NCI-H2227 (cell line): Measurements from ENCODE around the gene TAS1R3.
A peak's percentile ranks its signal among the peaks of the same experiment; 100 is the strongest.
"Not testable (repeated sequence)": the region's sequence is repeated elsewhere in the genome, so short reads cannot be mapped to it uniquely, and the experiment has no call there.

Experiments used
- DNase-seq: peaks from one replicate; lab custom pipeline; 2025; ENCODE audit not compliant: unreplicated experiment; lab: John Stamatoyannopoulos, UW

TAS1R3 gene

GRCh38 chr1:1365875-1366698, 35.0 kb downstream of the TAS1R3 start:
- DNase-seq: no peak

- no peak for DNase-seq
These were observed 35.6 kb downstream of the TAS1R3 start for GRCh38 chr1:1366699-1367066.

- DNase-seq: no peak
These were observed 36.2 kb downstream of the TAS1R3 start for GRCh38 chr1:1367315-1367714.

GRCh38 chr1:1370094-1370493, 39.0 kb downstream of the TAS1R3 start:
- DNase-seq: not testable (repeated sequence)

- DNase-seq: no peak
These were observed 39.8 kb downstream of the TAS1R3 start for GRCh38 chr1:1370771-1371300.

GRCh38 chr1:1371364-1371745, 40.3 kb downstream of the TAS1R3 start:
- no peak for DNase-seq

GRCh38 chr1:1371746-1372711, 40.9 kb downstream of the TAS1R3 start:
- DNase-seq: peak; percentile 74

- DNase-seq: no peak
These were observed 42.2 kb downstream of the TAS1R3 start for GRCh38 chr1:1373051-1373814.

GRCh38 chr1:1373815-1374588, 42.9 kb downstream of the TAS1R3 start:
- DNase-seq: no peak

GRCh38 chr1:1374589-1374928, 43.5 kb downstream of the TAS1R3 start:
- DNase-seq: no peak

GRCh38 chr1:1374929-1375662, 44.0 kb downstream of the TAS1R3 start, which contains the start of gene AURKAIP1:
Gene AURKAIP1, minus strand, starts transcription at chr1:1375207. Its CDS starts 451 bp downstream, at chr1:1374756.
- peak; percentile 100 for DNase-seq

GRCh38 chr1:1376551-1377226, 45.6 kb downstream of the TAS1R3 start:
- DNase-seq: no peak

- DNase-seq: no peak
These were observed 46.6 kb downstream of the TAS1R3 start for GRCh38 chr1:1377540-1378205.

- DNase-seq: no peak
These were observed 49.8 kb downstream of the TAS1R3 start for GRCh38 chr1:1380860-1381259.

- DNase-seq: no peak
These were observed 50.2 kb downstream of the TAS1R3 start for GRCh38 chr1:1381294-1381693.
